DMS 273 treated with DMSO at 0.1 percent for 48 hours (cell line): ENCODE results near the gene MISP3.

Source experiments
- DNase-seq: peaks from one replicate; lab custom pipeline; 2025; lab: John Stamatoyannopoulos, UW

MISP3 gene

GRCh38 chr19:14053500-14053899, 19.1 kb upstream of the MISP3 start:
- DNase-seq, result no peak

- no peak for DNase-seq
Observed at GRCh38 chr19:14054099-14054498, 18.5 kb upstream of the MISP3 start.

GRCh38 chr19:14054721-14055120, 17.9 kb upstream of the MISP3 start:
- DNase-seq, result no peak

GRCh38 chr19:14055396-14055795, 17.2 kb upstream of the MISP3 start:
- no peak for DNase-seq

- DNase-seq, result no peak
Observed at GRCh38 chr19:14056069-14056666, 16.4 kb upstream of the MISP3 start.

GRCh38 chr19:14056741-14057356, 15.7 kb upstream of the MISP3 start:
- DNase-seq, result no peak

GRCh38 chr19:14058182-14059092, 14.1 kb upstream of the MISP3 start:
- no peak for DNase-seq

- no peak for DNase-seq
Observed at GRCh38 chr19:14059093-14059480, 13.5 kb upstream of the MISP3 start.

- DNase-seq, result no peak
Observed at GRCh38 chr19:14059652-14060155, 12.9 kb upstream of the MISP3 start.

GRCh38 chr19:14061081-14061749, 11.4 kb upstream of the MISP3 start:
- no peak for DNase-seq

GRCh38 chr19:14061751-14062557, 10.6 kb upstream of the MISP3 start, which contains the start of gene PALM3:
Gene PALM3, minus strand, starts transcription at chr19:14062076. Its CDS starts 96 bp downstream, at chr19:14061980.
- no peak for DNase-seq

- no peak for DNase-seq
Observed at GRCh38 chr19:14062558-14062855, 10.1 kb upstream of the MISP3 start.

- no peak for DNase-seq
Observed at GRCh38 chr19:14063105-14063504, 9.5 kb upstream of the MISP3 start.

- no peak for DNase-seq
Observed at GRCh38 chr19:14066134-14066533, 6.5 kb upstream of the MISP3 start.

GRCh38 chr19:14070268-14071050, 2.1 kb upstream of the MISP3 start:
- no peak for DNase-seq

GRCh38 chr19:14073261-14073924, 807 bp downstream of the MISP3 start:
- peak; percentile 13 for DNase-seq

- DNase-seq, result no peak
Observed at GRCh38 chr19:14073925-14074838, 1.6 kb downstream of the MISP3 start.

- DNase-seq, result no peak
Observed at GRCh38 chr19:14078411-14078810, 5.8 kb downstream of the MISP3 start.
